Cerebellar cortex (tissue), 1 donor: Measurements from ENCODE around the gene SH2D1B.

Experiments
- DNase-seq: peaks from one replicate; pipeline ENCODE4 v3.0.0-alpha.2; 2015; ENCODE audit warnings: low spot score

Gene SH2D1B

GRCh38 chr1:162398999-162399580, 12.8 kb downstream of the SH2D1B start:
- DNase-seq: no peak

- no peak for DNase-seq
Measured at GRCh38 chr1:162397943-162398560, 13.9 kb downstream of the SH2D1B start.

- DNase-seq: no peak
Measured at GRCh38 chr1:162397039-162397448, 14.9 kb downstream of the SH2D1B start.

GRCh38 chr1:162396201-162396906, 15.6 kb downstream of the SH2D1B start:
- no peak for DNase-seq

- peak; percentile 64 for DNase-seq
Measured at GRCh38 chr1:162391790-162392563, 20.0 kb downstream of the SH2D1B start.

GRCh38 chr1:162390396-162391185, 21.3 kb downstream of the SH2D1B start:
- DNase-seq: no peak

- no peak for DNase-seq
Measured at GRCh38 chr1:162389971-162390370, 22.0 kb downstream of the SH2D1B start.

GRCh38 chr1:162389021-162389818, 22.7 kb downstream of the SH2D1B start:
- no peak for DNase-seq

GRCh38 chr1:162388615-162389014, 23.3 kb downstream of the SH2D1B start:
- DNase-seq: no peak

- no peak for DNase-seq
Measured at GRCh38 chr1:162388083-162388594, 23.8 kb downstream of the SH2D1B start.

- DNase-seq: no peak
Measured at GRCh38 chr1:162387226-162388082, 24.5 kb downstream of the SH2D1B start.

GRCh38 chr1:162386292-162387225, 25.4 kb downstream of the SH2D1B start:
- DNase-seq: no peak

GRCh38 chr1:162385702-162386101, 26.2 kb downstream of the SH2D1B start:
- no peak for DNase-seq

GRCh38 chr1:162385280-162385623, 26.7 kb downstream of the SH2D1B start:
- no peak for DNase-seq

- no peak for DNase-seq
Measured at GRCh38 chr1:162384601-162385279, 27.2 kb downstream of the SH2D1B start.

GRCh38 chr1:162384116-162384515, 27.8 kb downstream of the SH2D1B start:
- DNase-seq: no peak

- DNase-seq: no peak
Measured at GRCh38 chr1:162383516-162383915, 28.4 kb downstream of the SH2D1B start.

- DNase-seq: no peak
Measured at GRCh38 chr1:162383091-162383490, 28.8 kb downstream of the SH2D1B start.
